ENCODE measurements around the gene EIF4EBP3. TPM values are rescaled to one million over a fixed set of nuclear protein-coding genes. Genes with fewer than 3 reads are reported as not detected.

EIF4EBP3 gene
- total RNA-seq, 1 experiment from 2014 or later = 35.3 TPM

DNA sequence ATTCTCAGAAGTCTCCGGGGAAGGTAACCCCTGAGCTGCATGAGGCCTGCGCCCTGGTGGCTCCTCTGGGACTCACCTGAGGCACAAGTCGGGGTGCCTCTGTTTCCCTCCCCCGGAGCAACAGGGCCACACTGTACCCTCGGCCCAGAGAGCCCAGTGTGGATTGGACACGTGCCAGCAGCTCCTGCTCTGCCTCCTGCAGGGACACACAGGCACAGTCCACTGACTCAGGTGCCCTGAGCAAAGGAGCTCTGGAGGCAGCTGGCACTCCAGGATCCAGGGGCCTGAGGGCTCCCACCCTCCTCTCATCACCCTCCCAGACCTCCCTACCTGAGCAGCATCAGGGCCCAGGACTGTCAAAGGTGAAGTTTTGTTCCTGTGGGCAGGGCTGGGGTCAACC is 46.7 kb downstream of the EIF4EBP3 start:
- Mint-ChIP-seq H3K4me3 (ENCODE audit: unreplicated experiment) (no peak overlapping the region), H3K4me1 (ENCODE audit: insufficient read depth, unreplicated experiment) (peaks cover 21% of the 10 kb centered on the region), H3K27me3 (ENCODE audit: insufficient read depth, unreplicated experiment) (no peaks in the 10 kb centered on the region), H3K27ac (ENCODE audit: low read depth, unreplicated experiment) (no peak overlapping the region), H3K36me3 (ENCODE audit: insufficient read depth, unreplicated experiment) (no peaks in the 10 kb centered on the region), H3K9me3 (ENCODE audit: unreplicated experiment) (no peaks in the 10 kb centered on the region)
- BruUV-seq (replicated peaks) = no TSS peak
- DNase-seq (ENCODE audit: unreplicated experiment) = no peak
- CTCF ChIA-PET = no interaction called here
- intact Hi-C loops (cut with micrococcal nuclease) = no loop called here
- POLR2A ChIA-PET = interaction anchor here (0.5 to 1.2 kb wide), 7 partner anchors 8 to 533 kb away, joined by 3 to 5 read pairs (median 3); no protein-coding TSS in a partner anchor
- TF ChIP-seq CTCF (IDR thresholded peaks at IDR 0.05; ENCODE audit: unreplicated experiment) = no peak

DNA sequence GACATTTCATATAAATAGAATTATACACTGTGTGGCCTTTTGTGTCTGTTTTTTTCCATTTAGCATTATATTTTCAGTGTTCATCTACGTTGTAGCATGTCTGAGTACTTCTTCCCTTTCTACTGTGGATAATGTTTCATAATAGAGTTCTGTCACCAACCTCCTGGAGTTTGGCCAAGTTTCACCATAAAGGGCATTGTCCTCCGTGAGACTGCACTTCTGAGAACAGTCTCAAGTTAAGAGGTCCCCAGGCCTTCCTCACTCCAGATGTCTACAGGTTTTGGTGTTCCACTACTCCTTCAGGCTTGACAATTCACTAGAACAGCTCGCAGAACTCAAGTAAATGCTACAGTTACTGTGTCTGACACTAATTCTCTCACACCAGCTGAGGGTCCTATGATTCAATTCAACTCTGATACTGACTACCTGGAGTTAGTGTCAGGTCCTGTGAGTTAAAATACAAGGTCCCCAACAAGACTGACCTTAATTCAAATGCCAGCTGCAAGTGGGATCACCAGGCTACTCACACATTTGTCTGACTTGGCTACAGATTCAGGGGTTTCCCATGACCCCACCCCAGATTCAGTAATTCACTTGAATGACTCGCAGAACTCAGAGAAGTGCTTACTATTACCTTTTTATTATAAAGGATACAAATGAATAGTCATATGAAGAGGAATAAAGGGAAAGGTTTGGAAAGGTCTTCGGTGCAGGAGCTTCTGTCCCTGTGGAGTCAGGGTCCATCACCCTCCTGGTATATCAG is 48.3 kb downstream of the EIF4EBP3 start:
- H3K9me3 Mint-ChIP-seq (ENCODE audit: unreplicated experiment) = no peaks in the 10 kb centered on the region
- CTCF ChIA-PET = interaction anchor here (0.6 to 1.8 kb wide), 6 partner anchors 36 to 223 kb away, joined by 3 to 4 read pairs (median 4); partner anchors contain the start of genes IK and NDUFA2
- peak; percentile 84 for DNase-seq (ENCODE audit: unreplicated experiment)
- POLR2A ChIA-PET = interaction anchor here (0.6 to 2.4 kb wide), 7 partner anchors 10 to 318 kb away, joined by 3 to 11 read pairs (median 4); partner anchors contain the start of genes IK, NDUFA2 and SRA1
- H3K27ac Mint-ChIP-seq (ENCODE audit: low read depth, unreplicated experiment) = no peak overlapping the region
- no peak overlapping the region for H3K4me3 Mint-ChIP-seq (ENCODE audit: unreplicated experiment)
- intact Hi-C loops (cut with micrococcal nuclease) = no loop called here
- BruUV-seq (replicated peaks) = no TSS peak
- H3K36me3 Mint-ChIP-seq (ENCODE audit: insufficient read depth, unreplicated experiment) = no peaks in the 10 kb centered on the region
- H3K4me1 Mint-ChIP-seq (ENCODE audit: insufficient read depth, unreplicated experiment) = peaks cover 21% of the 10 kb centered on the region
- H3K27me3 Mint-ChIP-seq (ENCODE audit: insufficient read depth, unreplicated experiment) = no peaks in the 10 kb centered on the region
- TF ChIP-seq CTCF (IDR thresholded peaks at IDR 0.05; ENCODE audit: unreplicated experiment) = no peak

DNA sequence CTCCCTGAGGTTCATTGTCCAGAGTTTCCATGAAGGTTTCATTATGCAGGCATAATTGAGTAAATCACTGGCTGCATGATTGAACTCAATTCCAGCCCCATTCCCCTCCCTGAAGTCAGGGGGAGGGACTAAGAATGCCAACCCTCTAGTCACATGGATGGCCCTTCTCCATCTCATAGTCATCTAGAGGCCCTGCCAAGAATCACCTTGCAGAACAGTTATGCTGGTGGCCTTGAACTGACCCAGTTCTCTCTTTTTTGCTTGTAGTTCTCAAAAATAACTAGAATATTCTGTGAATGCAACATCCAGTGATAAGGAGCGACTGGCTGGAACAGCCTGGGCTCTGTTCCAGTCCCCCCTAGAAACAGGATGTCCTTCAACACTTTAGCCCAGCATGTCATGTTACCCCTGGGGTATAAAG is 48.9 kb downstream of the EIF4EBP3 start:
- H3K27me3 Mint-ChIP-seq (ENCODE audit: insufficient read depth, unreplicated experiment) = no peaks in the 10 kb centered on the region
- BruUV-seq (replicated peaks) = no TSS peak
- CTCF ChIA-PET = interaction anchor here (0.8 to 1.8 kb wide), 4 partner anchors 15 to 46 kb away, joined by 3 to 4 read pairs (median 3); no protein-coding TSS in a partner anchor
- intact Hi-C loops (cut with micrococcal nuclease) = no loop called here
- H3K4me1 Mint-ChIP-seq (ENCODE audit: insufficient read depth, unreplicated experiment) = peaks cover 21% of the 10 kb centered on the region
- no peak for TF ChIP-seq CTCF (IDR thresholded peaks at IDR 0.05; ENCODE audit: unreplicated experiment)
- H3K4me3 Mint-ChIP-seq (ENCODE audit: unreplicated experiment) = no peak overlapping the region
- H3K9me3 Mint-ChIP-seq (ENCODE audit: unreplicated experiment) = no peaks in the 10 kb centered on the region
- POLR2A ChIA-PET = interaction anchor here (0.6 to 2.4 kb wide), 6 partner anchors 11 to 317 kb away, joined by 3 to 11 read pairs (median 4); partner anchors contain the start of genes IK, NDUFA2 and SRA1
- H3K27ac Mint-ChIP-seq (ENCODE audit: low read depth, unreplicated experiment) = no peak overlapping the region
- DNase-seq (ENCODE audit: unreplicated experiment) = peak; percentile 66
- H3K36me3 Mint-ChIP-seq (ENCODE audit: insufficient read depth, unreplicated experiment) = no peaks in the 10 kb centered on the region

GRCh38 chr5:140598836-140599235 is 51.4 kb downstream of the EIF4EBP3 start:
- BruUV-seq (replicated peaks) = no TSS peak
- POLR2A ChIA-PET = interaction anchor here (1.5 to 1.9 kb wide), 2 partner anchors 9 to 31 kb away, joined by 4 to 6 read pairs; no protein-coding TSS in a partner anchor
- Mint-ChIP-seq H3K27ac (ENCODE audit: low read depth, unreplicated experiment) (peak overlapping the region; percentile 51), H3K4me1 (ENCODE audit: insufficient read depth, unreplicated experiment) (peaks cover 32% of the 10 kb centered on the region), H3K27me3 (ENCODE audit: insufficient read depth, unreplicated experiment) (no peaks in the 10 kb centered on the region), H3K36me3 (ENCODE audit: insufficient read depth, unreplicated experiment) (peaks cover 9% of the 10 kb centered on the region), H3K9me3 (ENCODE audit: unreplicated experiment) (no peaks in the 10 kb centered on the region), H3K4me3 (ENCODE audit: unreplicated experiment) (no peak overlapping the region)
- DNase-seq (ENCODE audit: unreplicated experiment) = no peak
- TF ChIP-seq CTCF (IDR thresholded peaks at IDR 0.05; ENCODE audit: unreplicated experiment) = no peak
- CTCF ChIA-PET = no interaction called here
- intact Hi-C loops (cut with micrococcal nuclease) = no loop called here

Small RNAs within 50 kb of the gene (microRNA-seq; reads per million reads assigned to microRNA genes)
- not detected for gene MIR6831

Other genes starting within 250 kb of the EIF4EBP3 start
- gene PFDN1, start 244.6 kb upstream of the EIF4EBP3 start, total RNA-seq (2022) = 94.7 and 102 TPM in 2 replicates
- 20.6 and 55.7 TPM in 2 replicates for gene HBEGF, start 201.1 kb upstream of the EIF4EBP3 start, total RNA-seq (2022)
- gene SLC4A9, start 187.5 kb upstream of the EIF4EBP3 start, total RNA-seq (2022) = 0.37 TPM in 1 of 2 replicates, not detected in the other
- 142 and 146 TPM in 2 replicates for gene ANKHD1, start 145.8 kb upstream of the EIF4EBP3 start, total RNA-seq (2022)
- 105 and 107 TPM in 2 replicates for gene SRA1, start 9.8 kb downstream of the EIF4EBP3 start, total RNA-seq (2022)
- gene APBB3, start 16.9 kb downstream of the EIF4EBP3 start, total RNA-seq (2022) = 22.7 and 28.1 TPM in 2 replicates
- 84.0 and 119 TPM in 2 replicates for gene SLC35A4, start 17.2 kb downstream of the EIF4EBP3 start, total RNA-seq (2022)
- 0.79 and 2.2 TPM in 2 replicates for gene CD14, start 85.5 kb downstream of the EIF4EBP3 start, total RNA-seq (2022)
- 15.7 and 17.2 TPM in 2 replicates for gene TMCO6, start 91.8 kb downstream of the EIF4EBP3 start, total RNA-seq (2022)
- gene NDUFA2, start 100.0 kb downstream of the EIF4EBP3 start, total RNA-seq (2022) = 63.2 and 82.2 TPM in 2 replicates
- gene IK, start 100.2 kb downstream of the EIF4EBP3 start, total RNA-seq (2022) = 128 and 160 TPM in 2 replicates
- 35.0 and 36.4 TPM in 2 replicates for gene WDR55, start 117.2 kb downstream of the EIF4EBP3 start, total RNA-seq (2022)
- gene DND1, start 125.9 kb downstream of the EIF4EBP3 start, total RNA-seq (2022) = 4.3 and 5.1 TPM in 2 replicates
- 126 and 131 TPM in 2 replicates for gene HARS1, start 143.7 kb downstream of the EIF4EBP3 start, total RNA-seq (2022)
- gene HARS2, start 143.8 kb downstream of the EIF4EBP3 start, total RNA-seq (2022) = 48.5 and 54.3 TPM in 2 replicates
- gene ZMAT2, start 152.8 kb downstream of the EIF4EBP3 start, total RNA-seq (2022) = 54.9 and 70.4 TPM in 2 replicates
- 0.07 TPM in 1 of 2 replicates, not detected in the other for gene PCDHA1, start 238.5 kb downstream of the EIF4EBP3 start, total RNA-seq (2022)
- not detected in 2 replicates for gene PCDHA2, start 247.2 kb downstream of the EIF4EBP3 start, total RNA-seq (2022)